Spleen (tissue), 11 donors: ENCODE data around the gene WDR73. TPM values are rescaled to one million over a fixed set of nuclear protein-coding genes. Genes with fewer than 3 reads are reported as not detected.
A peak's percentile ranks its signal among the peaks of the same experiment; 100 is the strongest.

Experiments used
- DNase-seq: peaks from one replicate; pipeline ENCODE4 v3.0.0-alpha.2; 2020
- H3K27ac ChIP-seq, 8 donors: fragments of 200-600 bp; sonication (generic) in 7 of 8; 1 replicate in 4 of 8; 2 replicates in 4 of 8; pipeline versions ENCODE4 v1.5.0 to v1.8.0; 2016 to 2021; ENCODE audit warnings: inconsistent platforms in 4 of 8, mild to moderate bottlenecking in 4 of 8, moderate library complexity in 1 of 8
- H3K27me3 ChIP-seq, 7 donors: fragments of 200-600 bp; sonication (generic) in 6 of 7; replicated peaks in 1 of 7; 1 replicate in 4 of 7; 2 replicates in 3 of 7; pipeline versions ENCODE4 v1.5.0 to v1.8.0; 2016 to 2021; ENCODE audit warnings: inconsistent platforms in 3 of 7, mild to moderate bottlenecking in 1 of 7
- H3K36me3 ChIP-seq, 6 donors: fragments of 200-600 bp; sonication (generic) in 5 of 6; 1 replicate in 4 of 6; 2 replicates in 2 of 6; pipeline versions ENCODE4 v1.5.0 to v1.8.0; 2016 to 2021; ENCODE audit warnings: inconsistent platforms in 2 of 6
- H3K4me1 ChIP-seq, 6 donors: fragments of 200-600 bp; sonication (generic) in 5 of 6; 1 replicate in 3 of 6; 2 replicates in 3 of 6; pipeline versions ENCODE4 v1.5.0 to v1.8.0; 2016 to 2021; ENCODE audit warnings: inconsistent platforms in 3 of 6
- H3K4me3 ChIP-seq, 8 donors: fragments of 200-600 bp; sonication (generic) in 7 of 8; 1 replicate in 4 of 8; 2 replicates in 4 of 8; pipeline versions ENCODE4 v1.5.0 to v1.8.0; 2016 to 2021; ENCODE audit warnings: inconsistent platforms in 4 of 8, mild to moderate bottlenecking in 4 of 8, moderate library complexity in 2 of 8
- H3K9me3 ChIP-seq, 8 donors: fragments of 200-600 bp; sonication (generic) in 7 of 8; 1 replicate in 4 of 8; 2 replicates in 4 of 8; pipeline versions ENCODE4 v1.5.0 to v1.8.0; 2016 to 2021; ENCODE audit warnings: inconsistent platforms in 4 of 8
- POLR2A ChIP-seq, 3 donors: fragments of 450-650 bp; IDR thresholded peaks; one replicate each; pipeline ENCODE4 v1.5.1; 2017; ENCODE audit warnings: antibody characterized with exemption in 3 of 3, mild to moderate bottlenecking in 1 of 3
- POLR2AphosphoS5 ChIP-seq, 3 donors: sonication (generic); formaldehyde crosslinking; IDR thresholded peaks; one replicate each; pipeline ENCODE4 v1.5.1; 2017; ENCODE audit warnings: antibody characterized with exemption in 3 of 3
- WGBS, 5 donors: extraction: QIAGEN DNeasy Blood & Tissue Kit in 3 of 5; methylation state at CpG; one replicate each; pipeline versions ENCODE4 v1.1.5 to v1.1.7; 2013 to 2018; 5-methylcytosine and 5-hydroxymethylcytosine counted together
- intact Hi-C: fragments of 100-400 bp; cut with DNase I; formaldehyde crosslinking; loops from one replicate; pipeline ENCODE4 v1.15.0; 2023; ENCODE audit warnings: low total_unique reads
- polyA plus RNA-seq, 3 donors: library from polyadenylated mRNA; stranded (reverse); fragments of 200-250 nt; gene quantifications; one replicate each; pipeline ENCODE4 v1.2.1, GENCODE V29; 2013
- total RNA-seq, 7 donors: library from RNA; depleted of rRNA in 3 of 7; stranded (reverse); fragments of >200 nt in 3 of 7; fragmentation: NEBNext Ultra II Directional in 4 of 7; extraction: Animal tissue kit (Norgen Biotek cat#: 25700) in 4 of 7; gene quantifications; one replicate each; pipeline versions ENCODE4 v1.1.0 to v1.2.1, GENCODE V29; 2016 to 2021
- TF ChIP-seq, protein P1 (sequence below), 11 experiments: fragments of 200-600 bp in 7 of 11; fragments of 450-650 bp in 4 of 11; sonication (generic) in 4 of 11; IDR thresholded peaks in 8 of 11; conservative IDR thresholded peaks in 3 of 11; 1 replicate in 7 of 11; 2 replicates in 4 of 11; pipeline versions ENCODE4 v1.4.0 to v1.8.0; 2016 to 2021; ENCODE audit warnings: antibody characterized with exemption in 11 of 11, inconsistent platforms in 4 of 11, mild to moderate bottlenecking in 1 of 11
- donor health status: healthy with polysubstance abuse.
- donor health status: DM: no; HTN: no; CAD: no; lungs with moderate emphysema.
- donor health status: DM: no; HTN: no; CAD: no.
- donor health status: Bipolar disorder and iron deficiency.
- donor health status: healthy.
- donor health status: DM: no; HTN: no; CAD: no.
- donor health status: DM: yes; HTN: yes; CAD: no.

Gene WDR73
- total and polyA plus RNA-seq, 10 donors, result 12.7 to 31.6 (median 24.4) TPM

GRCh38 chr15:84625123-84625522 lies 29.0 kb downstream of the WDR73 start:
- Histone ChIP-seq H3K27me3 (no peaks in the 10 kb centered on the region), H3K27ac (peak overlapping the region in 1 of 8 donors; percentile 38), H3K9me3 (peaks cover 7 to 27% (median 24%) of the 10 kb centered on the region in 8 donors), H3K36me3 (peaks cover 11 to 48% (median 22%) of the 10 kb centered on the region in 6 donors), H3K4me1 (peaks cover 0 to 18% (median 2%) of the 10 kb centered on the region in 6 donors), H3K4me3 (no peak overlapping the region)
- intact Hi-C loops, result no loop called here
- peak; percentile 15 for DNase-seq
- TF ChIP-seq, protein P1, sequence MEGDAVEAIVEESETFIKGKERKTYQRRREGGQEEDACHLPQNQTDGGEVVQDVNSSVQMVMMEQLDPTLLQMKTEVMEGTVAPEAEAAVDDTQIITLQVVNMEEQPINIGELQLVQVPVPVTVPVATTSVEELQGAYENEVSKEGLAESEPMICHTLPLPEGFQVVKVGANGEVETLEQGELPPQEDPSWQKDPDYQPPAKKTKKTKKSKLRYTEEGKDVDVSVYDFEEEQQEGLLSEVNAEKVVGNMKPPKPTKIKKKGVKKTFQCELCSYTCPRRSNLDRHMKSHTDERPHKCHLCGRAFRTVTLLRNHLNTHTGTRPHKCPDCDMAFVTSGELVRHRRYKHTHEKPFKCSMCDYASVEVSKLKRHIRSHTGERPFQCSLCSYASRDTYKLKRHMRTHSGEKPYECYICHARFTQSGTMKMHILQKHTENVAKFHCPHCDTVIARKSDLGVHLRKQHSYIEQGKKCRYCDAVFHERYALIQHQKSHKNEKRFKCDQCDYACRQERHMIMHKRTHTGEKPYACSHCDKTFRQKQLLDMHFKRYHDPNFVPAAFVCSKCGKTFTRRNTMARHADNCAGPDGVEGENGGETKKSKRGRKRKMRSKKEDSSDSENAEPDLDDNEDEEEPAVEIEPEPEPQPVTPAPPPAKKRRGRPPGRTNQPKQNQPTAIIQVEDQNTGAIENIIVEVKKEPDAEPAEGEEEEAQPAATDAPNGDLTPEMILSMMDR (IDR thresholded peaks at IDR 0.05 in 8 of 11, conservative IDR thresholded peaks at IDR 0.05 in 3 of 11), result no peak
- no peak for TF ChIP-seq POLR2AphosphoS5 (IDR thresholded peaks at IDR 0.05)
- WGBS, 5 donors, result 55 to 80% (median 68%) methylated on average over 2 of the region's 2 CpGs

DNA sequence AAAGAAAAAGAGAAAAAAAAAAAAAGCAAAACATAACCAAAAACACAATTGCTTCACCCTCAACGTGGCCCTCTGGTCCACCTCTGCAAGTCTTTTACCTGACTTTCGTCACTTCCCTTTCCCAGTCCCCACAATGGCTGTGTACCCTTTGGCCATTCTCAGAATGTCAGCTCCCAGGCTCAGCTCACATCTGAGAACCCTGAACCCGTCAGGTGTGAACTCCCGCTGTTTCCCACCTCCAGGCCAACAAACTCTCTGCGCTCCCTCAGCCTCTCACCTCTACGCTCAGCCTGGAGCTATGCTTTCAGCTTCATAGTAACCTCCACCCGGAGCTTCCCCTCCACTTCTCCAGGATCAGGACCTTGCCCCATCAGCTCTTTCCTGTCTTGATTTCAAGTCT lies 29.7 kb downstream of the WDR73 start:
- peaks cover 0 to 11% (median 0%) of the 10 kb centered on the region in 6 donors for H3K4me1 ChIP-seq
- no peak for DNase-seq
- peaks cover 11 to 53% (median 22%) of the 10 kb centered on the region in 6 donors for H3K36me3 ChIP-seq
- H3K9me3 ChIP-seq, result peaks cover 7 to 33% (median 29%) of the 10 kb centered on the region in 8 donors
- H3K27me3 ChIP-seq, result no peaks in the 10 kb centered on the region
- H3K4me3 ChIP-seq, result no peak overlapping the region
- intact Hi-C loops, result no loop called here
- TF ChIP-seq, protein P1 (IDR thresholded peaks at IDR 0.05 in 8 of 11, conservative IDR thresholded peaks at IDR 0.05 in 3 of 11), result no peak
- TF ChIP-seq POLR2AphosphoS5 (IDR thresholded peaks at IDR 0.05) (no peak), POLR2A (IDR thresholded peaks at IDR 0.05) (no peak)
- H3K27ac ChIP-seq, result peak overlapping the region in 1 of 8 donors; percentile 38
- 69 to 87% (median 82%) methylated on average over 6 to 7 of the region's 7 CpGs for WGBS, 5 donors

GRCh38 chr15:84621358-84621979 lies 32.6 kb downstream of the WDR73 start:
- Histone ChIP-seq H3K27me3 (no peaks in the 10 kb centered on the region), H3K36me3 (peaks cover 11 to 53% (median 22%) of the 10 kb centered on the region in 6 donors), H3K4me3 (no peak overlapping the region), H3K27ac (no peak overlapping the region), H3K4me1 (peaks cover 0 to 29% (median 10%) of the 10 kb centered on the region in 6 donors), H3K9me3 (peaks cover 7 to 35% (median 29%) of the 10 kb centered on the region in 8 donors)
- no peak for DNase-seq
- 95 to 98% (median 97%) methylated on average over 14 to 17 of the region's 17 CpGs for WGBS, 5 donors
- TF ChIP-seq, protein P1 (IDR thresholded peaks at IDR 0.05 in 8 of 11, conservative IDR thresholded peaks at IDR 0.05 in 3 of 11), result no peak
- TF ChIP-seq POLR2A (IDR thresholded peaks at IDR 0.05) (no peak), POLR2AphosphoS5 (IDR thresholded peaks at IDR 0.05) (no peak)
- intact Hi-C loops, result no loop called here

GRCh38 chr15:84620626-84621025 lies 33.5 kb downstream of the WDR73 start:
- no peak overlapping the region for H3K27ac ChIP-seq
- 94 to 99% (median 96%) methylated on average over 8 of the region's 8 CpGs for WGBS, 5 donors
- no peak overlapping the region for H3K4me3 ChIP-seq
- no peak for DNase-seq
- no peak for TF ChIP-seq POLR2A (IDR thresholded peaks at IDR 0.05)
- TF ChIP-seq, protein P1 (IDR thresholded peaks at IDR 0.05 in 8 of 11, conservative IDR thresholded peaks at IDR 0.05 in 3 of 11), result no peak
- no peak for TF ChIP-seq POLR2AphosphoS5 (IDR thresholded peaks at IDR 0.05)
- H3K36me3 ChIP-seq, result peaks cover 11 to 46% (median 22%) of the 10 kb centered on the region in 6 donors
- H3K9me3 ChIP-seq, result peaks cover 7 to 35% (median 29%) of the 10 kb centered on the region in 8 donors
- intact Hi-C loops, result no loop called here
- peaks cover 0 to 38% (median 15%) of the 10 kb centered on the region in 6 donors for H3K4me1 ChIP-seq
- no peaks in the 10 kb centered on the region for H3K27me3 ChIP-seq
